Parathyroid adenoma (tissue), 2 donors: ENCODE measurements around the gene DHCR7.
"Not testable (repeated sequence)": the region's sequence is repeated elsewhere in the genome, so short reads cannot be mapped to it uniquely, and the experiment has no call there.

ENCODE experiments used
- H2AFZ ChIP-seq: fragments of 300-600 bp; sonication (generic); one replicate; pipeline ENCODE4 v1.7.0; 2017; ENCODE audit warnings: antibody characterized with exemption, mild to moderate bottlenecking
- H3K27ac ChIP-seq: fragments of 300-600 bp; sonication (generic); one replicate; pipeline ENCODE4 v1.7.0; 2017
- H3K27me3 ChIP-seq: fragments of 300-600 bp; sonication (generic); one replicate; pipeline ENCODE4 v1.7.0; 2017; ENCODE audit warnings: low read length; ENCODE audit not compliant: control insufficient read depth, insufficient read depth
- H3K36me3 ChIP-seq: fragments of 300-600 bp; sonication (generic); one replicate; pipeline ENCODE4 v1.7.0; 2017; ENCODE audit warnings: low read length; ENCODE audit not compliant: control insufficient read depth, insufficient read depth
- H3K4me1 ChIP-seq: fragments of 300-600 bp; sonication (generic); one replicate; pipeline ENCODE4 v1.7.0; 2017; ENCODE audit warnings: control low read depth
- H3K4me2 ChIP-seq: fragments of 300-600 bp; sonication (generic); one replicate; pipeline ENCODE4 v1.7.0; 2017; ENCODE audit warnings: low read length
- H3K4me3 ChIP-seq: fragments of 300-600 bp; sonication (generic); one replicate; pipeline ENCODE4 v1.7.0; 2017; ENCODE audit warnings: low read depth, low read length
- H3K79me2 ChIP-seq: fragments of 300-600 bp; sonication (generic); one replicate; pipeline ENCODE4 v1.7.0; 2017; ENCODE audit warnings: control low read depth
- H3K9ac ChIP-seq: fragments of 300-600 bp; sonication (generic); one replicate; pipeline ENCODE4 v1.7.0; 2017; ENCODE audit warnings: mild to moderate bottlenecking
- H3K9me3 ChIP-seq: fragments of 300-600 bp; sonication (generic); one replicate; pipeline ENCODE4 v1.7.0; 2017; ENCODE audit warnings: low read length; ENCODE audit not compliant: control insufficient read depth
- TF ChIP-seq, protein P1 (sequence below): fragments of 300-600 bp; sonication (generic); IDR thresholded peaks from one replicate; pipeline ENCODE4 v1.7.0; 2017; ENCODE audit warnings: antibody characterized with exemption, mild to moderate bottlenecking
- donor health status: primary hyperparathyroidism.

DHCR7 gene

DNA sequence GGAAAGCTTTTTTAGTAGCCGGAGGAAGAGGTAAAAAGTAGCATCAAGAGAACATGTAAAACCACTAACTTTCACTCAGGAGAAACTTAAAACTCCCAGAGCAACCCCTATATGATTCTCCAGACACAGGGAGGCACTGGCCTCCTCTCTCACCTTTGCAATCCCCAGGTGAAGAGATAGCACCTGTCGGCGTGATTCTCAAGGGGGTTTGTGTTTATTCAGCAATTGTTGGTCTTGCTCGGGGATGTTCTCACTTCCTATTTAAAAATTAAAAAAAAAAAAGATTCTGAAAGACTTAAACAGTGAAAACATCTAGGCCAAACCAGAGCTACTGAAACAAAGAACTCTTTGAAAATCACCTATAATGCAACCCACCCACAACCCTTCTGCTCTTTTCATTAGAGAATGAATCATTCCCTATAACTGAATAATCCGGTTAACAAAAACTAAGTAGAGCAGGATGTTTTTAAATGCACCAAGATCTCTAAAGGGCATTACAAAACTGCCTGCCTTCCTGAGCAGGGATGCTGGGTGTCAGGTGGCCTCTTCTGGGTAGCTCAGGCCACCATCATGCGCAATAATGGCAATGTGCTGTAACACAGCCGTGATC lies 24.9 kb downstream of the DHCR7 start:
- Histone ChIP-seq H3K4me2 (no peak overlapping the region), H3K9me3 (no peaks in the 10 kb centered on the region), H3K4me3 (no peak overlapping the region), H3K79me2 (no peaks in the 10 kb centered on the region), H3K27me3 (no peaks in the 10 kb centered on the region), H3K4me1 (no peaks in the 10 kb centered on the region), H2AFZ (no peak overlapping the region), H3K9ac (no peak overlapping the region), H3K27ac (no peak overlapping the region), H3K36me3 (no peaks in the 10 kb centered on the region)
- TF ChIP-seq, protein P1, sequence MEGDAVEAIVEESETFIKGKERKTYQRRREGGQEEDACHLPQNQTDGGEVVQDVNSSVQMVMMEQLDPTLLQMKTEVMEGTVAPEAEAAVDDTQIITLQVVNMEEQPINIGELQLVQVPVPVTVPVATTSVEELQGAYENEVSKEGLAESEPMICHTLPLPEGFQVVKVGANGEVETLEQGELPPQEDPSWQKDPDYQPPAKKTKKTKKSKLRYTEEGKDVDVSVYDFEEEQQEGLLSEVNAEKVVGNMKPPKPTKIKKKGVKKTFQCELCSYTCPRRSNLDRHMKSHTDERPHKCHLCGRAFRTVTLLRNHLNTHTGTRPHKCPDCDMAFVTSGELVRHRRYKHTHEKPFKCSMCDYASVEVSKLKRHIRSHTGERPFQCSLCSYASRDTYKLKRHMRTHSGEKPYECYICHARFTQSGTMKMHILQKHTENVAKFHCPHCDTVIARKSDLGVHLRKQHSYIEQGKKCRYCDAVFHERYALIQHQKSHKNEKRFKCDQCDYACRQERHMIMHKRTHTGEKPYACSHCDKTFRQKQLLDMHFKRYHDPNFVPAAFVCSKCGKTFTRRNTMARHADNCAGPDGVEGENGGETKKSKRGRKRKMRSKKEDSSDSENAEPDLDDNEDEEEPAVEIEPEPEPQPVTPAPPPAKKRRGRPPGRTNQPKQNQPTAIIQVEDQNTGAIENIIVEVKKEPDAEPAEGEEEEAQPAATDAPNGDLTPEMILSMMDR = no peak

DNA sequence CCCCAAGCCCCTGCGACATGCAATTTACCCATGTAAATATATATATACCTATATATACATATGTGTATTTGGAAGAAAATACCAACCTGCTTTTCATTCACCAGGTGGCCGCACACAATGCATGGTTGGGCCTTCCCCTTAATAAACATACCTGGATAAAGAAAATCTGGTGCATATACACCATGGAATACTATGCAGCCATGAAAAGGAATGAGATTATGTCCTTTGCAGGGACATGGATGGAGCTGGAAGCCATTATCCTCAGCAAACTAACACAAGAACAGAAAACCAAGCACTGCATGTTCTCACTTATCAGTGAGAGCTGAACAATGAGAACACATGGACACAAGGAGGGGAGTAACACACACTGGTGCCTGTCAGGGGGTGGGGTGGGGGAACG lies 25.9 kb downstream of the DHCR7 start:
- H3K79me2 ChIP-seq, H3K9ac ChIP-seq, H2AFZ ChIP-seq, H3K4me1 ChIP-seq, H3K9me3 ChIP-seq, H3K36me3 ChIP-seq, H3K27me3 ChIP-seq, H3K4me3 ChIP-seq, H3K27ac ChIP-seq, H3K4me2 ChIP-seq: not testable (repeated sequence)

DNA sequence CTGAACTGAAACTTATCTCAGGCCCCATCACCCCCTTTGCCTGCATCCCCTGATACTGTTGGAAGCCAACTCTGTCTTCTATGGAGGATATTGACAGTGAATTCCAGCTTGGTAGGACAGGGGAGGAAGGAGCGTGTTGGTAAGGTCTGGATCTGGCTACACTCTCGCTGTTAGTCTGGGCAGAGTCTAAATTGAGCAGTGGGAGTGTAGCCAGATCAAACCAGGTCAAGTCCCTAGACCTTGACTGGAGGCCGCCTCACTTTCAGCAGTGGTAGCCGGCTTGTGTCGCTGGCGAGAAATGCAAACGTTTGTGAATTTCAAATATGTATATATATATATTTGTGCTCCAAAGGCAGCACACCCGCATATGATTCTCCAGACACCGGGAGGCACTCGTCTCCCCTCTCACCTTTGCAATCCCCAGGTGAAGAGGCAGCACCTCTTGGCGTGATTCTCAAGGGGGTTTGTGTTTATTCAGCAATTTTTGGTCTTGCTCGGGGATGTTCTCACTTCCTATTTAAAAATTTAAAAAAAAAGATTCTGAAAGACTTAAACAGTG lies 26.7 kb downstream of the DHCR7 start:
- H3K4me3 ChIP-seq = no peak overlapping the region
- H3K36me3 ChIP-seq = no peaks in the 10 kb centered on the region
- H3K27me3 ChIP-seq = no peaks in the 10 kb centered on the region
- H3K27ac ChIP-seq = no peak overlapping the region
- no peak overlapping the region for H3K4me2 ChIP-seq
- no peaks in the 10 kb centered on the region for H3K4me1 ChIP-seq
- H2AFZ ChIP-seq = no peak overlapping the region
- TF ChIP-seq, protein P1 = no peak
- H3K79me2 ChIP-seq = no peaks in the 10 kb centered on the region
- no peaks in the 10 kb centered on the region for H3K9me3 ChIP-seq
- no peak overlapping the region for H3K9ac ChIP-seq

DNA sequence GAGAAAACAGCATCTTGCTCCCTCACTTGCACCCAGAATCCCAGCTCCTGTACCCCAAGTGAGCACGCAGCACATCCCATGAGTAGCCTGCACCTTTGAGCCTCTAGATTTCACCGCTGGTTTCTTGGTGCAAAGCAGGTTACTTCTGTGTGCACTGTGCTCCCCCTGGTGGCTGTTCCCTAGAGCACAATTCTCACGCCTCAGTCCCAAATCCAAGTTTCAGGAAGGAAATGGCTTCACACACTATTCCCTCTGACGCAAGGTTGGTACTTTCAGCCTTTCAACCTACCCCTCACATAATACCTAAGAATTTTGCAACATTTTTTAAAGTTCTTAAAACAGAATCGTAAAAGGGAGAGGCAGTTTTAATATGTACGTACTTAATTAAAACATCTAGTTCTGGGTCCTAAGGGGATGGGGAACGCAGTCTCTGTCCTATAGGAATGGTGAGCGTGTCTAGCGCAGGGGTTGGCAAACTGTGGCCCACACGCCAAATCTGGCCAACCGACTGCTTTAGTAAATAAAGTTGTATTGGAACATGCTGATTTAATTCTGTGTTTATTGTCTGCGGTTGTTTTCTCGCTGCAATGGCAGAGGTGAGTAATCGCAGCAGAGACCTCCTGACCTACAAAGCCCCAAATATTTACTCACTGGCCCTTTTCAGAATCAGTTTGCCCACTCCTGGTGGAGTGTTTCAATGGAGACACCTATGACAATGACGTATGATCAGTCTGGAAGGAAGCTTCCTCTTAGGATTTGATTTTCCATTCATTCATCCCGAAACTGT lies 27.5 kb downstream of the DHCR7 start:
- Histone ChIP-seq H3K9me3 (no peaks in the 10 kb centered on the region), H3K79me2 (no peaks in the 10 kb centered on the region), H3K4me3 (no peak overlapping the region), H3K4me2 (no peak overlapping the region), H3K27ac (no peak overlapping the region), H3K9ac (no peak overlapping the region), H3K4me1 (no peaks in the 10 kb centered on the region), H2AFZ (no peak overlapping the region), H3K36me3 (no peaks in the 10 kb centered on the region), H3K27me3 (no peaks in the 10 kb centered on the region)
- TF ChIP-seq, protein P1 = no peak

DNA sequence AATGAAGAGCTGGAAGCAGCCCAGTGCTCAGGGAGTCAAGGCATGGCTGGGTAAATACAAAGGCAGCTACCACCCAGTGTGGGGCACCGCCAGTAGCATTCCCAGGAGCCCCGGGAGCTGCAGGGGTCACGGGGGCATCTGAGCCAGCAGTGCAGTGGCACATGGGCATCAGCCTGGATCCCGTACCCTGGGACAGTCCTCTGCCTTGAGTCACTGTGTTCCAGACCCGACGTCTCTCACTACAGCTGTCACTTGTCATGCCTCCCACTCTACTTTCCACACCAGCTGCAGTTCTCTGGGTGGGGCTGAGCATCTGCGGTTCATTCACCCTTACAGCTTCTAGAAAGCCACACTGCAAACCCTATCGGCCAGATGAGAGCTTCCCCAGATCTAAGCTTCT lies 29.6 kb downstream of the DHCR7 start:
- H3K4me3 ChIP-seq = no peak overlapping the region
- TF ChIP-seq, protein P1 = no peak
- H3K79me2 ChIP-seq = no peaks in the 10 kb centered on the region
- H3K4me2 ChIP-seq = no peak overlapping the region
- no peak overlapping the region for H3K9ac ChIP-seq
- H3K4me1 ChIP-seq = no peaks in the 10 kb centered on the region
- H3K9me3 ChIP-seq = no peaks in the 10 kb centered on the region
- no peaks in the 10 kb centered on the region for H3K27me3 ChIP-seq
- H3K27ac ChIP-seq = no peak overlapping the region
- no peaks in the 10 kb centered on the region for H3K36me3 ChIP-seq
- no peak overlapping the region for H2AFZ ChIP-seq
